K562 treated with DMSO at 1 percent for 48 hours (cell line): Measurements from ENCODE around the gene SLC35B4. TPM values are rescaled to one million over a fixed set of nuclear protein-coding genes. Genes with fewer than 3 reads are reported as not detected.

Experiments used
- total RNA-seq: library from RNA; unstranded; fragments of 300-600 nt; gene quantifications from 2 replicates; pipeline ENCODE4 v1.2.3, GENCODE V29; 2022; ENCODE audit warnings: low replicate concordance; ENCODE audit errors: extremely low read depth

Gene SLC35B4
- total RNA-seq: not detected in 2 replicates

GRCh38 chr7:134316539-134317344 lies at the start of gene SLC35B4:
SLC35B4 (minus strand) TSS chr7:134316930; CDS start chr7:134316751, 179 bp downstream.

Other genes starting within 250 kb of the SLC35B4 start
- not detected in 2 replicates for gene LRGUK, start 189.6 kb downstream of the SLC35B4 start, total RNA-seq
- not detected in 2 replicates for gene AKR1B1, start 142.2 kb upstream of the SLC35B4 start, total RNA-seq
- not detected in 2 replicates for gene AKR1B10, start 210.6 kb upstream of the SLC35B4 start, total RNA-seq
- not detected in 2 replicates for gene AKR1B15, start 232.2 kb upstream of the SLC35B4 start, total RNA-seq